22Rv1 (cell line): ENCODE measurements around the gene RGR.

Experiments
- H3K27ac ChIP-seq: fragments of 450-650 bp; 2 replicates; pipeline ENCODE4 v1.5.1; 2017
- ZFX ChIP-seq: fragments of 450-650 bp; IDR thresholded peaks from 2 replicates; pipeline ENCODE4 v1.6.1; 2017; ENCODE audit warnings: antibody characterized with exemption, borderline replicate concordance
- TF ChIP-seq, protein P1 (sequence below): fragments of 450-650 bp; IDR thresholded peaks from 2 replicates; pipeline ENCODE4 v1.5.1; 2017; ENCODE audit warnings: mild to moderate bottlenecking

Gene RGR

DNA sequence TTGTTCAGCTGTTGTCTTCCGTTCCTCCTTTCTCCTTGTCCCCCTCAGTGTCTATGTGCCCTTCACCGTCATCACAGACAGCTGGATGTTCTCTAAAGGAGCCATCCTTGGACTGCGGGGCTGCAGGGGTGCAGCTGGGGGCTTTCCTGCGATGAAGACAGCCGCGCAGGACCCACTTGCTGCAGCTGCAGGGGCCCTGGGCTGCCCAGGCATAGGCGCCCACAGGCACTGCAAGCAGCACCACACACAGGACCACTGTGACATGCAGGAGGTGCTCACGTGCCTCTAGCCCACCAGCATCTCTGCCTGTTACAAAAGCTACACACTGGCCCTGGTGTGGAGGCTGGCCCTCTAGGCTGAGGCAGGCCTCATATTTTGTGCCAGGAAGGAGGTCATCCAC is 22.9 kb upstream of the RGR start:
- TF ChIP-seq ZFX: no peak
- TF ChIP-seq, protein P1, sequence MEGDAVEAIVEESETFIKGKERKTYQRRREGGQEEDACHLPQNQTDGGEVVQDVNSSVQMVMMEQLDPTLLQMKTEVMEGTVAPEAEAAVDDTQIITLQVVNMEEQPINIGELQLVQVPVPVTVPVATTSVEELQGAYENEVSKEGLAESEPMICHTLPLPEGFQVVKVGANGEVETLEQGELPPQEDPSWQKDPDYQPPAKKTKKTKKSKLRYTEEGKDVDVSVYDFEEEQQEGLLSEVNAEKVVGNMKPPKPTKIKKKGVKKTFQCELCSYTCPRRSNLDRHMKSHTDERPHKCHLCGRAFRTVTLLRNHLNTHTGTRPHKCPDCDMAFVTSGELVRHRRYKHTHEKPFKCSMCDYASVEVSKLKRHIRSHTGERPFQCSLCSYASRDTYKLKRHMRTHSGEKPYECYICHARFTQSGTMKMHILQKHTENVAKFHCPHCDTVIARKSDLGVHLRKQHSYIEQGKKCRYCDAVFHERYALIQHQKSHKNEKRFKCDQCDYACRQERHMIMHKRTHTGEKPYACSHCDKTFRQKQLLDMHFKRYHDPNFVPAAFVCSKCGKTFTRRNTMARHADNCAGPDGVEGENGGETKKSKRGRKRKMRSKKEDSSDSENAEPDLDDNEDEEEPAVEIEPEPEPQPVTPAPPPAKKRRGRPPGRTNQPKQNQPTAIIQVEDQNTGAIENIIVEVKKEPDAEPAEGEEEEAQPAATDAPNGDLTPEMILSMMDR: no peak

GRCh38 chr10:84224411-84225028 is 20.3 kb upstream of the RGR start:
- no peak for TF ChIP-seq ZFX
- TF ChIP-seq, protein P1: no peak

More for the DNA sequence above, 22.9 kb upstream of the RGR start:
- no peak overlapping the region for H3K27ac ChIP-seq

DNA sequence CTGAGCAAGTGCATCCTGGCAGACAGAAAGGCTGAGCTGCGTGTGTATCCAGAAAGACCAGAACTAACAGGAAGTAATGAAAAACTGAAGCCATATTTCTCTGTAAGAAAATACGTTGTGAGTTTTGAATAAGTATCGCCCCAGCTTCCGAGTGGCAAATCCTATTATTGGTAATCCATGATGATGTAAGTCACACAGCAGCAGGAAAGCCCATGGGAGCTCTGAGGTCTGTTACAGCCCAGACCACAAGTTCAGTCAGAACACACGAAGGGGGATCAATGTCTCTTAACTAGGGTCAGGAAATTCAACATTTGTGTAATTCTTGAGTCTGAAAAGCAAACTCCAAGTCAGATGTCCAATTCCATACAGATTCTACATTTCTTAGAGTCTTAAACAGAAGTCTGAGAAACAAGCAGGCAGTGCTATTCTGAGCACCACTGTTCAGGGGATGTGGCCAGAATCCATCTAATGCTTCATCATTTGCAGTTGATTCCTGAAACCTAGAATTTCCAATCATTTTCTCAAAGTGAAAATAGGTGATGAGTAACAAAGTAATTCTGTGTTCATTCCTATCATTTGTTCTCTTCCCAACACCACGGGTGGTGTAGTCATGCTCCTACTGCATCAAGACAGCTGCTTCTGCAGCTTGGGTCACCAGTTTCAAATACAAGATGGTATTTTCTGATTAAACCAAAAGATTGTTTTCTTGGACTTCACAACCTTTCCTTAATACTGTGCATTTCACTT is 19.3 kb upstream of the RGR start, which contains the start of gene LRIT2:
Gene LRIT2, minus strand, starts transcription at position 118 of the 747 bp plus-strand sequence. Its CDS starts 24 bp downstream, at position 94.
- no peak for TF ChIP-seq ZFX
- no peak within 1 kb of the TSS for H3K27ac ChIP-seq

More at GRCh38 chr10:84224411-84225028, 20.3 kb upstream of the RGR start:
- no peak overlapping the region for H3K27ac ChIP-seq

DNA sequence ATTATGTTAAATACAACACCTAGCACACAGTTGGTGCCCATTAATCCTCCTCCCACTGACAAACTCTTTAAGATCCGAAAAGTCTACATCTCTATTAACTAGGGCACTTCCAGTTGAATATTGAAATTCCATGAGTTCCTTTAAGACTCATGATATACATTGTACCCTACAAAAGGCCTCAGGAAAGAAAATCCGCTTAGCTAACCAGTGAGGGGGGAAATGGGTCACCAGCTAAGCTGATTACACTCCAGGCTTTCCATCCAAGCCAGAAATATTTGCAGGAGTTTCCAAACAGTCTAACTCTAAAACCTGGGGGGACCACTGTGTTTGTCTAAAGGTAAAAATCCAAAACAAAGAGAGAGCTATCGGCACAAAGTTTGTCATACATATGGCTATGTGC is 18.2 kb upstream of the RGR start:
- TF ChIP-seq ZFX: no peak
- TF ChIP-seq, protein P1: no peak
- H3K27ac ChIP-seq: no peak overlapping the region

GRCh38 chr10:84227810-84228209 is 17.0 kb upstream of the RGR start:
- H3K27ac ChIP-seq: no peak overlapping the region
- TF ChIP-seq ZFX: no peak
- TF ChIP-seq, protein P1: no peak

DNA sequence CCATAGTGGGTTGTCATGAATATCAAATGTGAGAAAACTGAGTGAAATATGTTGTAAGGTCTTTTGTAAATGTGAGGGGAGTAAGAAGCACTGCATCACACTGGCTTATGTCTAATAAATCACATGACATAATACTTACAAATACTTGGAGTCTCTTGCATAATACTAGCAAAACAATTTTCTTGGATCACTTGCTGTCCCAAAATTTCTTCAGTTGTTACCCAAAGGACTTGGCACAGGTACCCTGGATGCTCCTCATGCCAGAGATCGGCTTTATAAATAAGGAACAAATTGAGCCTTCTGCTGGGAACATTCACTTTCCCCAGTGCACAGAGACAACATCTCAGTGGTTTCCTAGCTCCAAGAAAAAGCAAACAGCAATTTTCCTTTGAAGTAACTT is 14.5 kb upstream of the RGR start:
- TF ChIP-seq ZFX: no peak
- TF ChIP-seq, protein P1: no peak
- H3K27ac ChIP-seq: no peak overlapping the region

- no peak overlapping the region for H3K27ac ChIP-seq
- TF ChIP-seq, protein P1: no peak
- TF ChIP-seq ZFX: no peak
These were observed 12.5 kb upstream of the RGR start for GRCh38 chr10:84232376-84232775.
